Esophagus squamous epithelium (tissue), 4 donors: Measurements from ENCODE around the gene ADK.

Experiments used
- POLR2A ChIP-seq, 4 donors: fragments of 450-650 bp; IDR thresholded peaks; one replicate each; pipeline ENCODE4 v1.6.1; 2017; ENCODE audit warnings: antibody characterized with exemption in 4 of 4, mild to moderate bottlenecking in 4 of 4, moderate library complexity in 3 of 4
- TF ChIP-seq, protein P1 (sequence below), 6 experiments: fragments of 450-650 bp in 4 of 6; fragments of 200-600 bp in 2 of 6; sonication (generic) in 2 of 6; IDR thresholded peaks; one replicate each; pipeline ENCODE4 v1.5.1; 2016 to 2019; ENCODE audit warnings: antibody characterized with exemption in 6 of 6, mild to moderate bottlenecking in 4 of 6, moderate library complexity in 4 of 6

DNA sequence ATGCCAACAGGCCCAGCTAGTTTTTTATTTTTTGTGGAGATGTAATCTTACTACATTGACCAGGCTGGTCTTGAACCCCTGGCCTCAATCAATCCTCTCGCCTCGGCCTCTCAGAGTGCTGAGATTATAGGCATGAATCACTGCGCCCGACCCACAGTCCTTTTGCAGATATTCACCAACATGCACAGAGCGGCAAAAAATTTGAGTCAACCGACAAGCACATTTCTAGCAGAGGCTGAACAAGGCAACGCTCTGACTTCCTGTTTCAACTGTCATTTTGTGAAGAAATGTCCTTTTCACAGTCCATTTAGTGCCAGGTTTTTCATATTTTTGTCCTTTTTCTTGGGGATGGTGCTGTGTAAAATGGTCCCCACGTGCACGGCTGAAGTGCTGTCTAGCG is 604.3 kb downstream of the ADK start:
- TF ChIP-seq POLR2A (IDR thresholded peaks at IDR 0.05) = no peak
- TF ChIP-seq, protein P1, sequence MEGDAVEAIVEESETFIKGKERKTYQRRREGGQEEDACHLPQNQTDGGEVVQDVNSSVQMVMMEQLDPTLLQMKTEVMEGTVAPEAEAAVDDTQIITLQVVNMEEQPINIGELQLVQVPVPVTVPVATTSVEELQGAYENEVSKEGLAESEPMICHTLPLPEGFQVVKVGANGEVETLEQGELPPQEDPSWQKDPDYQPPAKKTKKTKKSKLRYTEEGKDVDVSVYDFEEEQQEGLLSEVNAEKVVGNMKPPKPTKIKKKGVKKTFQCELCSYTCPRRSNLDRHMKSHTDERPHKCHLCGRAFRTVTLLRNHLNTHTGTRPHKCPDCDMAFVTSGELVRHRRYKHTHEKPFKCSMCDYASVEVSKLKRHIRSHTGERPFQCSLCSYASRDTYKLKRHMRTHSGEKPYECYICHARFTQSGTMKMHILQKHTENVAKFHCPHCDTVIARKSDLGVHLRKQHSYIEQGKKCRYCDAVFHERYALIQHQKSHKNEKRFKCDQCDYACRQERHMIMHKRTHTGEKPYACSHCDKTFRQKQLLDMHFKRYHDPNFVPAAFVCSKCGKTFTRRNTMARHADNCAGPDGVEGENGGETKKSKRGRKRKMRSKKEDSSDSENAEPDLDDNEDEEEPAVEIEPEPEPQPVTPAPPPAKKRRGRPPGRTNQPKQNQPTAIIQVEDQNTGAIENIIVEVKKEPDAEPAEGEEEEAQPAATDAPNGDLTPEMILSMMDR (IDR thresholded peaks at IDR 0.05) = no peak
